ENCODE results near the gene MUC12.

Gene MUC12

DNA sequence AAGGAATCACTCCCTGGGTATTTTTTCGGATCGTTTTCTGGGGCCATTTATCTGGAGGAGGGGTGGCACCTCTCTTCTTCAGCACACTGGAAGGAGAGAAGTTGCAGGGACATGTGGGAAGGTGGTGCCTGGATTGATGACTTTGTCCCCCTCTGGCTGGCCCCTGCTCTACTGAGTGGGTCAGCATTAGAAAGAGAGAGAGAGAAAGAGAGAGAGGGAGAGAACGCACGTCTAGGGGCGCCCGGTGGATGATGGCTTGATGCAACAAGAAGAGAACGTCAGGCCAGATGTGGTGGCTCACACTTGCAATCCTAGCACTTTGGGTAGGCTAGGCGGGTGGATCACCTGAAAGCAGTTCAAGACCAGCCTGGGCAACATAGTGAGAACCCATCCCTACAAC is 5.5 kb upstream of the MUC12 start:
- H3K27ac ChIP-seq: no peak overlapping the region
- TF ChIP-seq ZFX (IDR thresholded peaks at IDR 0.05; ENCODE audit: borderline replicate concordance): no peak
- TF ChIP-seq, protein P1, sequence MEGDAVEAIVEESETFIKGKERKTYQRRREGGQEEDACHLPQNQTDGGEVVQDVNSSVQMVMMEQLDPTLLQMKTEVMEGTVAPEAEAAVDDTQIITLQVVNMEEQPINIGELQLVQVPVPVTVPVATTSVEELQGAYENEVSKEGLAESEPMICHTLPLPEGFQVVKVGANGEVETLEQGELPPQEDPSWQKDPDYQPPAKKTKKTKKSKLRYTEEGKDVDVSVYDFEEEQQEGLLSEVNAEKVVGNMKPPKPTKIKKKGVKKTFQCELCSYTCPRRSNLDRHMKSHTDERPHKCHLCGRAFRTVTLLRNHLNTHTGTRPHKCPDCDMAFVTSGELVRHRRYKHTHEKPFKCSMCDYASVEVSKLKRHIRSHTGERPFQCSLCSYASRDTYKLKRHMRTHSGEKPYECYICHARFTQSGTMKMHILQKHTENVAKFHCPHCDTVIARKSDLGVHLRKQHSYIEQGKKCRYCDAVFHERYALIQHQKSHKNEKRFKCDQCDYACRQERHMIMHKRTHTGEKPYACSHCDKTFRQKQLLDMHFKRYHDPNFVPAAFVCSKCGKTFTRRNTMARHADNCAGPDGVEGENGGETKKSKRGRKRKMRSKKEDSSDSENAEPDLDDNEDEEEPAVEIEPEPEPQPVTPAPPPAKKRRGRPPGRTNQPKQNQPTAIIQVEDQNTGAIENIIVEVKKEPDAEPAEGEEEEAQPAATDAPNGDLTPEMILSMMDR (IDR thresholded peaks at IDR 0.05): no peak

DNA sequence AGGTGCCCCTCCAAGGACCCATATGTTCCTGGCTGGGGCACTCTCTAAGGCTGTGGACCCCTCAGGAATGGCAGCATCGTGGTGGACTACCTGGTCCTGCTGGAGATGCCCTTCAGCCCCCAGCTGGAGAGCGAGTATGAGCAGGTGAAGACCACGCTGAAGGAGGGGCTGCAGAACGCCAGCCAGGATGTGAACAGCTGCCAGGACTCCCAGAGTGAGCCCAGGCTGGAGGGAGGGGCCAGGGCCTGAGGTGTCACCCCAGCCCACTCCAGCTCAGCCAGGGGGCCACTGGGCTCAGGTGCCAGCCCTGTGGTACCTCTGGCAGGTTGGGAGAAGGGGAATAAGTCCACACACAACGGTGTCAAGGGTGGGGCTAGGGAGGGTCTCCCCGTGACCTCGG is 4.7 kb upstream of the MUC12 start:
- H3K27ac ChIP-seq: no peak overlapping the region

DNA sequence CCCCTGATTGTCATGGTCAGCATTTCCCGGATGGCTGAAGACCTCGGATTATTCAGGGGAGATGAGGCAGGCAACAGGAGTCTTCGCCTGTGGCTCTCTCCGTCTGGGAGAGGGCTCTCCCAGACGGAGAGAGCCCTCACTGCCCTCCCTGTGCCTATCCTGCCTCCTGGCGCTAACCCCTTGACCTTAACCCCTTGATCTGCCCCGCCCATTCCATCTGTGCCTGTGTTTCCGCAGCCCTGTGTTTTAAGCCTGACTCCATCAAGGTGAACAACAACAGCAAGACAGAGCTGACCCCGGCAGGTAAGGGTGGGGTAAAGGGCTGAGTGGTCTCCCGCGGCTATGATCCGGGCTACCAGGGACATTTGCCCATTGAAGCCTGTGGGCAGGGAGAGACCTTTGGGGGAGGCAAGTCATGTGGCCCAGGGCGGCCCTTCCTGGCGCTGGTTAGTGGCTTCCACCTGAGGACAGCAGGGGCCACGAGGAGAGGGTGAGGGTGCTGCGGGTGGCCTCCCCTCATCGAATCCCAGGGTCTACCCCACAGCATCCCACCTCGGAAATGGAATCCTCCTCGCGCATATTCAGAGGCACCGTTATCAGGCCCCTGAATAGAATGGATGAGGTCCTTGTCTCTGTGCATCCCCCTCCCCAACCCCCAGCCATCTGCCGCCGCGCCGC is 4.2 kb upstream of the MUC12 start:
- TF ChIP-seq, protein P1 (IDR thresholded peaks at IDR 0.05): no peak
- TF ChIP-seq ZFX (IDR thresholded peaks at IDR 0.05; ENCODE audit: borderline replicate concordance): no peak
- H3K27ac ChIP-seq: no peak overlapping the region

More for the DNA sequence above, 4.7 kb upstream of the MUC12 start:
- no peak for TF ChIP-seq ZFX (IDR thresholded peaks at IDR 0.05; ENCODE audit: borderline replicate concordance)
- TF ChIP-seq, protein P1 (IDR thresholded peaks at IDR 0.05): no peak

DNA sequence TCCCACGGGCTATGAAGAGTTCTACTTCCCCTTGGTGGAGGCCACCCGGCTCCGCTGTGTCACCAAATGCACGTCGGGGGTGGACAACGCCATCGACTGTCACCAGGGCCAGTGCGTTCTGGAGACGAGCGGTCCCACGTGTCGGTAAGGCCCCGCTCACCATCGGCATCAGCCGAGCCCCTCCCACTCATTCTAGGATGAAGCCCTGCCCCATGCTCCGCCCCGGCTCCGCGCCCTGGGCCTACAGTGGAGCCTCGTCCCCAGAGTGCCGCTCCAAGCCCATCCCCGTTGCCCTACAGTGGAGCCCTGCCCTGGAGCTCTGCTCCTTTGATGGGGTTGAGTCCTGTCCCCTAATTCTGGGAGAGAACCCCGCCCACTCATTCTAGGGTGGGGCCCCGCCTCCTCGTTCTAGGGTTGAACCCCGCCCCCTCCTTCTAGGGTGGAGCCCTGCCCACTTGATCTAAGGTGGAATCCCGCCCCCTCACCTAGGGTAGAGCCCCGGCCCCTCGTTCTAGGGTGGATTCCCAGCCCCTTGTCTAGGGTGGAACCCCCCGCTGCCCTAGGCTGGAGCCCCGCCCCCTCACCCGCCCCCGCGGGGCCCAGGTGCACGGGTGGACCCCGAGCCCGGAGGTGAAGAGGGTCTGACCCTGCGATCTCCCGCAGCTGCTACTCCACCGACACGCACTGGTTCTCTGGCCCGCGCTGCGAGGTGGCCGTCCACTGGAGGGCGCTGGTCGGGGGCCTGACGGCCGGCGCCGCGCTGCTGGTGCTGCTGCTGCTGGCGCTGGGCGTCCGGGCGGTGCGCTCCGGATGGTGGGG is 3.4 kb upstream of the MUC12 start:
- H3K27ac ChIP-seq: no peak overlapping the region
- TF ChIP-seq ZFX (IDR thresholded peaks at IDR 0.05; ENCODE audit: borderline replicate concordance): no peak
- TF ChIP-seq, protein P1 (IDR thresholded peaks at IDR 0.05): peak; percentile 100

DNA sequence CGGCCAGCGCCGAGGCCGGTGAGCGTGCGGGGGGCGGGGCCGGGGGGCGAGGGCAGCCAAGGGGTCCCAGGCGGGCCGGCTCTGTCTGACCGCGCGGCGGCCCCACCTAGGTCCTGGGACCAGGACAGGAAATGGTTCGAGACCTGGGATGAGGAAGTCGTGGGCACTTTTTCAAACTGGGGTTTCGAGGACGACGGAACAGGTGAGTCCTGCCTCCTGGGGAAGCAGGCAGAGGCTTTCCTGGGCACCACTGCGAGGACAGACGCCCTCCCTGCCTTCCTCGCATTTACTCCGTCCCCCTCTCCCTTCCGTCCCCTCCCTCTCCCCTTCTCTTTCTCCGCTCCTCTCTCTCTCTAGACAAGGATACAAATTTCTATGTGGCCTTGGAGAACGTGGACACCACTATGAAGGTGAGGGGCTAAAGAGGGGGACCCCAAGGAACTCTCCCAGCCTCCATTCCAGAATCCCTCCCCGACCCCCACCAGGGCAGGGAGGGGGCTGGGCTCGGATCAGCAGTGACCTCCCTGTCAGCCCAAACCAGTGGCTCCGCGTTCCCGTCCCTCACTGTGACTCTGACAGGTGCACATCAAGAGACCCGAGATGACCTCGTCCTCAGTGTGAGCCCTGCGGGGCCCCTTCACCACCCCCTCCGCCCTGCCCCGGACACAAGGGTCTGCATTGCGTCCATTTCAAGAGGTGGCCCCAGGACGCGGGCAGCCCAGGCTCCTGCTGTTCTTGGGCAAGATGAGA is 2.6 kb upstream of the MUC12 start:
- no peak overlapping the region for H3K27ac ChIP-seq
- no peak for TF ChIP-seq ZFX (IDR thresholded peaks at IDR 0.05; ENCODE audit: borderline replicate concordance)
- TF ChIP-seq, protein P1 (IDR thresholded peaks at IDR 0.05): no peak; the same call in none of the 2 replicates

DNA sequence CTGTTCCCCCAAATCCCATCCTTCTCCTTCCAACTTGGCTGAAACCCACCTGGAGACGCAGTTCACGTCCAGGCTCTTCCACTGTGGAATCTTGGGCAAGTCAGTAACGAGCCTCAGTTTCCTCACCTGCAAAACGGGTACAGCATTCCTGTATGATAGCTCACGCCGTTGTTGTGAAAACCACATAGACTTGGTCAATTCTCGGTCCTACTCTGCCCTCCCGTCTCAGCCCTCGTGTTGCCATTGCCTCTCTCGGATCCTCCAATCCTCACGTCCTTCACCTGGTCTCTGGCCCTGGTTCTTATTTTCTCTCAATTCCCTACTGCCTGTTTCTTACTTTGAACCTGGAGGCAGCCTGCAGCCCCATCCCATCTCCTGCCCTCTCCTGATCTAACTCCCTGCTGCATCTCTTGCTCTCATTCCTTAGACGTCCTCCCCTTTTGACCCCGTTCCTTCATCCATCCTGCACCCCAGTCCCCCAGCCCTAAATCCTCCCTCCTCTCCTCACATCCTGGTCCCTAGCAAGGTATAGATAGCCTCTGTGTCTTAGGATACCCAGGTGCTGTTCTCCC is 2.0 kb upstream of the MUC12 start:
- H3K27ac ChIP-seq: no peak overlapping the region
- TF ChIP-seq, protein P1 (IDR thresholded peaks at IDR 0.05): no peak
- TF ChIP-seq ZFX (IDR thresholded peaks at IDR 0.05; ENCODE audit: borderline replicate concordance): no peak

Measured in 22Rv1 (cell line).